WTC11 (cell line): Measurements from ENCODE around the gene KLF11. TPM values are rescaled to one million over a fixed set of nuclear protein-coding genes. Genes with fewer than 3 reads are reported as not detected.

Experiments used
- ATAC-seq: fragments of 200-7000 bp; cut with Tn5 transposase; 2 replicates; pipeline ENCODE4 v1.10.0; 2021; ENCODE audit warnings: mild to moderate bottlenecking, moderate library complexity
- CTCF ChIA-PET: fragments of 300-600 bp; sonication (Branson Sonifier 250); formaldehyde crosslinking; loops from one replicate; lab custom pipeline; 2021; ENCODE audit warnings: antibody characterized with exemption; lab: Charles Lee
- POLR2A ChIA-PET: fragments of 350-600 bp; sonication (Branson Sonifier 250); formaldehyde crosslinking; loops from one replicate; lab custom pipeline; 2021; ENCODE audit warnings: antibody characterized with exemption; lab: Charles Lee
- DNase-seq: peaks from one replicate; pipeline ENCODE4 v3.0.0; 2021; ENCODE audit warnings: low spot score
- H3K27ac Mint-ChIP-seq: 2 replicates; pipeline ENCODE4 v1.8.0; 2021; ENCODE audit warnings: mixed read lengths
- H3K27me3 Mint-ChIP-seq: 2 replicates; pipeline ENCODE4 v1.8.0; 2021; ENCODE audit warnings: low read depth, mild to moderate bottlenecking, moderate library complexity, mixed read lengths
- H3K36me3 Mint-ChIP-seq: 2 replicates; pipeline ENCODE4 v1.8.0; 2021; ENCODE audit warnings: mixed read lengths
- H3K4me1 Mint-ChIP-seq: 2 replicates; pipeline ENCODE4 v1.8.0; 2022; ENCODE audit warnings: mixed read lengths
- H3K4me3 Mint-ChIP-seq: 2 replicates; pipeline ENCODE4 v1.8.0; 2021; ENCODE audit warnings: mild to moderate bottlenecking, moderate library complexity, mixed read lengths
- H3K9me3 Mint-ChIP-seq: 2 replicates; pipeline ENCODE4 v1.8.0; 2021; ENCODE audit warnings: mixed read lengths
- AR ChIP-seq: fragments of 250-450 bp; sonication (Bioruptor Pico); IDR thresholded peaks from 2 replicates; pipeline ENCODE4 v1.9.0; 2021; ENCODE audit warnings: mild to moderate bottlenecking
- ARID4B ChIP-seq: sonication (generic); formaldehyde crosslinking; IDR thresholded peaks from 2 replicates; pipeline ENCODE4 v1.8.0; 2023; ENCODE audit warnings: missing genetic modification reagents, mild to moderate bottlenecking, borderline replicate concordance
- ATF6 ChIP-seq: sonication (generic); formaldehyde crosslinking; IDR thresholded peaks from 2 replicates; pipeline ENCODE4 v1.8.1; 2023; ENCODE audit warnings: mild to moderate bottlenecking, missing genetic modification reagents
- ESRRA ChIP-seq: sonication (generic); formaldehyde crosslinking; IDR thresholded peaks from 2 replicates; pipeline ENCODE4 v1.8.1; 2022; ENCODE audit warnings: mild to moderate bottlenecking, missing genetic modification reagents, borderline replicate concordance
- FOXJ3 ChIP-seq: sonication (generic); formaldehyde crosslinking; IDR thresholded peaks from 2 replicates; pipeline ENCODE4 v1.9.0; 2021; ENCODE audit warnings: missing genetic modification reagents, mild to moderate bottlenecking, borderline replicate concordance
- HMGXB4 ChIP-seq: sonication (generic); formaldehyde crosslinking; IDR thresholded peaks from 2 replicates; pipeline ENCODE4 v1.8.1; 2023; ENCODE audit warnings: mild to moderate bottlenecking, moderate library complexity, missing genetic modification reagents
- JUN ChIP-seq: sonication (generic); formaldehyde crosslinking; IDR thresholded peaks from 2 replicates; pipeline ENCODE4 v1.8.0; 2023; ENCODE audit warnings: mild to moderate bottlenecking, missing genetic modification reagents
- MLX ChIP-seq: sonication (generic); formaldehyde crosslinking; IDR thresholded peaks from 2 replicates; pipeline ENCODE4 v1.8.1; 2023; ENCODE audit warnings: mild to moderate bottlenecking, missing genetic modification reagents, moderate library complexity
- MXD4 ChIP-seq: fragments of 250-450 bp; sonication (Bioruptor Pico); IDR thresholded peaks from 2 replicates; pipeline ENCODE4 v1.8.0; 2021; ENCODE audit warnings: mild to moderate bottlenecking, moderate library complexity, borderline replicate concordance
- SMAD4 ChIP-seq: sonication (generic); formaldehyde crosslinking; IDR thresholded peaks from 2 replicates; pipeline ENCODE4 v1.8.0; 2022; ENCODE audit warnings: mild to moderate bottlenecking, missing genetic modification reagents
- ZMAT4 ChIP-seq: fragments of 250-450 bp; sonication (Bioruptor Pico); IDR thresholded peaks from 2 replicates; pipeline ENCODE4 v1.9.0; 2021; ENCODE audit warnings: mild to moderate bottlenecking
- ZNF232 ChIP-seq: sonication (generic); formaldehyde crosslinking; IDR thresholded peaks from 2 replicates; pipeline ENCODE4 v1.8.0; 2022; ENCODE audit warnings: mild to moderate bottlenecking, missing genetic modification reagents
- ZNF532 ChIP-seq: fragments of 250-450 bp; sonication (Bioruptor Pico); IDR thresholded peaks from 2 replicates; pipeline ENCODE4 v1.9.0; 2021; ENCODE audit warnings: mild to moderate bottlenecking, borderline replicate concordance
- total RNA-seq: library from RNA; stranded (reverse); gene quantifications from 3 replicates; pipeline ENCODE4 v1.2.3, GENCODE V29; 2021

The KLF11 gene
- total RNA-seq, 1 experiment from 2014 or later = 8.8 TPM

- no peak for TF ChIP-seq ARID4B (CRISPR knock-in tag)
- no peak for TF ChIP-seq ZNF232 (CRISPR knock-in tag)
- no peak for TF ChIP-seq HMGXB4 (CRISPR knock-in tag)
- no peak for TF ChIP-seq AR (CRISPR knock-in tag)
- no peak for TF ChIP-seq ATF6 (CRISPR knock-in tag)
- TF ChIP-seq MLX (CRISPR knock-in tag) = no peak
Observed at GRCh38 chr2:10007921-10008808, 35.2 kb upstream of the KLF11 start (continued).

- POLR2A ChIA-PET = no interaction called here
- H3K9me3 Mint-ChIP-seq = 0 out of 2 replicates have a peak, but pooled peaks cover 9% of the 10 kb centered on the region
- no peak for ATAC-seq
- CTCF ChIA-PET = interaction anchor here (1.0 to 2.3 kb wide), 4 partner anchors 21 to 195 kb away, joined by 3 to 10 read pairs (median 4); no protein-coding TSS in a partner anchor
- H3K27me3 Mint-ChIP-seq = no peaks in the 10 kb centered on the region; the same call in 1 of the 2 replicates
- H3K4me3 Mint-ChIP-seq = no peak overlapping the region
- H3K4me1 Mint-ChIP-seq = no peaks in the 10 kb centered on the region
- DNase-seq = no peak
- no peaks in the 10 kb centered on the region for H3K36me3 Mint-ChIP-seq
- no peak overlapping the region for H3K27ac Mint-ChIP-seq
- TF ChIP-seq ESRRA (CRISPR knock-in tag) = no peak
- TF ChIP-seq ZNF532 (CRISPR knock-in tag) = no peak
- no peak for TF ChIP-seq SMAD4
- TF ChIP-seq JUN = no peak
- no peak for TF ChIP-seq MXD4 (CRISPR knock-in tag)
- no peak for TF ChIP-seq FOXJ3 (CRISPR knock-in tag)
- TF ChIP-seq ZMAT4 = no peak
- no peak for TF ChIP-seq HMGXB4 (CRISPR knock-in tag)
Observed at GRCh38 chr2:10008809-10009176, 34.6 kb upstream of the KLF11 start.
